Esophagus muscularis mucosa (tissue), 3 donors: ENCODE data around the gene TPD52L2.

ENCODE experiments used
- CTCF ChIP-seq, 3 experiments: fragments of 200-600 bp in 2 of 3; fragments of 450-650 bp in 1 of 3; sonication (generic) in 2 of 3; IDR thresholded peaks; one replicate each; pipeline ENCODE4 v1.5.1; 2017 to 2019; ENCODE audit warnings: antibody characterized with exemption in 3 of 3, mild to moderate bottlenecking in 2 of 3, moderate library complexity in 1 of 3
- POLR2A ChIP-seq: fragments of 450-650 bp; IDR thresholded peaks from one replicate; pipeline ENCODE4 v1.6.1; 2017; ENCODE audit warnings: antibody characterized with exemption, moderate library complexity, mild to moderate bottlenecking, low read depth

GRCh38 chr20:63886921-63887320, 21.9 kb downstream of the TPD52L2 start:
- TF ChIP-seq CTCF (IDR thresholded peaks at IDR 0.05) (no peak), POLR2A (no peak)
